SK-N-SH (cell line): ENCODE results near the gene GRAMD2B.

Experiments used
- FOSL2 ChIP-seq: IDR thresholded peaks from 2 replicates; pipeline ENCODE4 v1.4.0; 2012; ENCODE audit warnings: low read depth, mild to moderate bottlenecking, moderate library complexity, borderline replicate concordance
- GATA2 ChIP-seq: sonication (generic); formaldehyde crosslinking; IDR thresholded peaks from 2 replicates; pipeline ENCODE4 v1.5.0; 2020; ENCODE audit warnings: mild to moderate bottlenecking, missing genetic modification reagents
- RAD21 ChIP-seq: IDR thresholded peaks from 2 replicates; pipeline ENCODE4 v1.6.1; 2012; ENCODE audit warnings: mild to moderate bottlenecking, low read length
- YY1 ChIP-seq: IDR thresholded peaks from 2 replicates; pipeline ENCODE4 v1.4.0; 2012; ENCODE audit warnings: low read depth, mild to moderate bottlenecking
- TF ChIP-seq, protein P1 (sequence below): fragments of 200-600 bp; sonication (generic); IDR thresholded peaks from 2 replicates; pipeline ENCODE4 v1.6.1; 2017; ENCODE audit warnings: antibody characterized with exemption, mild to moderate bottlenecking, moderate library complexity
- TF ChIP-seq, protein P2 (sequence below): IDR thresholded peaks from 2 replicates; pipeline ENCODE4 v1.4.0; 2012; ENCODE audit warnings: low read depth

DNA sequence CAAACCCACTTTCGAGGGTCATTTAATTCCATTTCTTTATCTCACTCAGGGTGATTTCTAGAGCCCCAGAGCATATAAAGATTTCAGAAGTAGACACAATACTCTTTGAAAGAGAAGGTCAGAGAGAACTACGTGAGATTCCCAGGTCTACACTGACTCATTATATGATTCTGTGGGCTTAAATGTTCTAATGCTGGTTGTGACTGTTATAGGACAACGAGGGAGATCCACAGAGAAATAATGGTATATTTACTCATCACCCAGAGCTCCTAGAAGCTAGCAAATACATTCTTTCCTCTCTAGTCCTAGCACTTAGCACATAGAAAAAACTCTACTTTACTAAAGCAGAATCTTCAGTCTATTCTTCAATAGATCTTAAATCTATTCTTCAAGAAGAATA lies 39.4 kb upstream of the GRAMD2B start:
- TF ChIP-seq YY1 (no peak), GATA2 (CRISPR knock-in tag) (no peak), RAD21 (no peak), FOSL2 (no peak)
- TF ChIP-seq, protein P1, sequence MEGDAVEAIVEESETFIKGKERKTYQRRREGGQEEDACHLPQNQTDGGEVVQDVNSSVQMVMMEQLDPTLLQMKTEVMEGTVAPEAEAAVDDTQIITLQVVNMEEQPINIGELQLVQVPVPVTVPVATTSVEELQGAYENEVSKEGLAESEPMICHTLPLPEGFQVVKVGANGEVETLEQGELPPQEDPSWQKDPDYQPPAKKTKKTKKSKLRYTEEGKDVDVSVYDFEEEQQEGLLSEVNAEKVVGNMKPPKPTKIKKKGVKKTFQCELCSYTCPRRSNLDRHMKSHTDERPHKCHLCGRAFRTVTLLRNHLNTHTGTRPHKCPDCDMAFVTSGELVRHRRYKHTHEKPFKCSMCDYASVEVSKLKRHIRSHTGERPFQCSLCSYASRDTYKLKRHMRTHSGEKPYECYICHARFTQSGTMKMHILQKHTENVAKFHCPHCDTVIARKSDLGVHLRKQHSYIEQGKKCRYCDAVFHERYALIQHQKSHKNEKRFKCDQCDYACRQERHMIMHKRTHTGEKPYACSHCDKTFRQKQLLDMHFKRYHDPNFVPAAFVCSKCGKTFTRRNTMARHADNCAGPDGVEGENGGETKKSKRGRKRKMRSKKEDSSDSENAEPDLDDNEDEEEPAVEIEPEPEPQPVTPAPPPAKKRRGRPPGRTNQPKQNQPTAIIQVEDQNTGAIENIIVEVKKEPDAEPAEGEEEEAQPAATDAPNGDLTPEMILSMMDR = no peak
- TF ChIP-seq, protein P2, sequence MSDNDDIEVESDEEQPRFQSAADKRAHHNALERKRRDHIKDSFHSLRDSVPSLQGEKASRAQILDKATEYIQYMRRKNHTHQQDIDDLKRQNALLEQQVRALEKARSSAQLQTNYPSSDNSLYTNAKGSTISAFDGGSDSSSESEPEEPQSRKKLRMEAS = no peak
